ENCODE measurements around the gene L1CAM. TPM values are rescaled to one million over a fixed set of nuclear protein-coding genes. Genes with fewer than 3 reads are reported as not detected.

L1CAM gene
- total and polyA plus RNA-seq, 2 of the 8 experiments (the other 6 are each of a cell fraction or from before 2014, with no cell fraction given): 11.0 to 43.0 TPM

GRCh38 chrX:153825042-153825441 lies 60.9 kb downstream of the L1CAM start (continued):
- TF ChIP-seq FOSL1 (IDR thresholded peaks at IDR 0.05; ENCODE audit: insufficient read depth, low read depth, low read length): no peak
- TF ChIP-seq TAF7 (optimal IDR thresholded peaks at IDR 0.05; ENCODE audit: borderline replicate concordance, low read depth, low read length): no peak
- no peak for TF ChIP-seq KDM1A (IDR thresholded peaks at IDR 0.05; ENCODE audit: borderline replicate concordance, low read length)
- TF ChIP-seq KDM5A (IDR thresholded peaks at IDR 0.05; ENCODE audit: low read length): no peak
- TF ChIP-seq ASH2L (IDR thresholded peaks at IDR 0.05; ENCODE audit: low read length): no peak
- no peak for TF ChIP-seq RBBP5 (IDR thresholded peaks at IDR 0.05; ENCODE audit: borderline replicate concordance, low read depth, low read length)
- no peak for TF ChIP-seq CBX5 (IDR thresholded peaks at IDR 0.05; ENCODE audit: low read depth, low read length)
